PFSK-1 (cell line): ENCODE data around the gene TMEM40.

Source experiments
- SIN3A ChIP-seq: IDR thresholded peaks from 2 replicates; pipeline ENCODE4 v1.6.1; 2012; ENCODE audit warnings: mild to moderate bottlenecking, low read length, moderate library complexity, borderline replicate concordance; ENCODE audit not compliant: insufficient read depth
- TAF1 ChIP-seq: IDR thresholded peaks from 2 replicates; pipeline ENCODE4 v1.6.1; 2012; ENCODE audit warnings: low read length, control low read depth, borderline replicate concordance; ENCODE audit not compliant: insufficient read depth

- TF ChIP-seq TAF1 (no peak), SIN3A (no peak)
These were observed 51.6 kb downstream of the TMEM40 start for GRCh38 chr3:12707449-12707848.
